Activated CD8-positive, alpha-beta memory T cell treated with anti-CD3 and anti-CD28 coated beads, Interleukin-2, amount 50 U/mL, for 24 hours (primary cell): ENCODE results near the gene LSM12.
"Not testable (repeated sequence)": the region's sequence is repeated elsewhere in the genome, so short reads cannot be mapped to it uniquely, and the experiment has no call there.

Experiments used
- DNase-seq: peaks from one replicate; pipeline ENCODE4 v3.0.0-alpha.2; 2020; ENCODE audit errors: extremely low read depth

Gene LSM12

GRCh38 chr17:44076716-44077594 is 10.5 kb upstream of the LSM12 start:
- DNase-seq, result no peak

DNA sequence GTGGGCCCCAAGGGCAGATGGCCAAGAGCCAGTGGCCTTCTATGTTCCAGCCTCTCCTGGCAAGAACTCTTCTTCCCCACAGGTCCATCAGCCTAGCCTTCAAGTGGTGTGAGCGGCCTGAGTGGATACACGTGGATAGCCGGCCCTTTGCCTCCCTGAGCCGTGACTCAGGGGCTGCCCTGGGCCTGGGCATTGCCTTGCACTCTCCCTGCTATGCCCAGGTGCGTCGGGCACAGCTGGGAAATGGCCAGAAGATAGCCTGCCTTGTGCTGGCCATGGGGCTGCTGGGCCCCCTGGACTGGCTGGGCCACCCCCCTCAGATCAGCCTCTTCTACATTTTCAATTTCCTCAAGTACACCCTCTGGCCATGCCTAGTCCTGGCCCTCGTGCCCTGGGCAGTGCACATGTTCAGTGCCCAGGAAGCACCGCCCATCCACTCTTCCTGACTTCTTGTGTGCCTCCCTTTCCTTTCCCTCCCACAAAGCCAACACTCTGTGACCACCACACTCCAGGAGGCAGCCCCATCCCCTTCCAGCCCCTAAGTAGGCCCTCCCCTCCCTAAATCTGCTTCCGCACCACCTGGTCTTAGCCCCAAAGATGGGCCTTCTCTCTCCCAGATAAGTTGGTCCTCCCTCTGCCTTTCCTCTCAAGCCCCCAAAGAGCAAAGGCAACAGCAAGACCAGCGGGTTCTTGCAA is 9.3 kb upstream of the LSM12 start:
- no peak for DNase-seq

GRCh38 chr17:44074911-44075285 is 8.4 kb upstream of the LSM12 start:
- DNase-seq, result no peak

- no peak for DNase-seq
Measured at GRCh38 chr17:44074231-44074910, 7.9 kb upstream of the LSM12 start.

DNA sequence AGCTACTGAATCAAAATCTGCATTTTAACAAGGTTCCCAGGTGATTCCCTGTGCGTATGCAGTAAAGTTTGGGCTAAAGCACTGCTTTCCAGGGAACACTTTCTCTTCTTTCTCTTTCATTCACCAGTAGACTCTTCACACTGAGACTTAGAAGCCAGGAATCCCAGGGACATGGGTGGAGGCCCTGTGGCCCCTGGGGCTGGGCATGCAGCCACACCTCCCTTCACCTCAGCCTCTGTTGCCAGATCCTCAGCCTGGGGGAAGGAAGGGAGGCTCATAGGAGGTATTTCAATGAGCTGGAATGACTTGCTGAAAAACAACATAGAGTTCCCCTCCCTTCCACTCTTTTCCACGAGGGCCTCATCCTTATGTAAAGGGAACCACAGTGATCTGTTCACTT is 5.3 kb upstream of the LSM12 start:
- DNase-seq, result no peak

DNA sequence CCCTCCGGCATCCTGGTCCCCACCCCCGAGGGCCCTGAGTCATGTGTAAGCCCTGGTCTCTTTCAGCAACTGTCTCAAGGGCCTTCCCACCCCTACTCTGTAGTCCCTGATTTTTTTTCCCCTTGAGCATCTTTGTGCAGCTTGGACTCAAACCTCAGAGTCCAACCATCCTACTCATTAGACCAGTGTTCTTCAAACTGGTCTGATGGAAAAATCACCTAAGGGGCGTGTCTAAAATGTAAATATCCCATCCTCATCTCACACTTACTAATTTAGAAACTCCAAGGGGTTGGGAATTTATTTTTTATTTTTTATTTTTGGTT is 4.7 kb upstream of the LSM12 start:
- DNase-seq, result no peak

GRCh38 chr17:44070455-44071197 is 4.2 kb upstream of the LSM12 start, which contains the start of gene G6PC3:
Gene G6PC3, plus strand, starts transcription at chr17:44070735. Its CDS starts 231 bp downstream, at chr17:44070966.
- peak; percentile 73 for DNase-seq

DNA sequence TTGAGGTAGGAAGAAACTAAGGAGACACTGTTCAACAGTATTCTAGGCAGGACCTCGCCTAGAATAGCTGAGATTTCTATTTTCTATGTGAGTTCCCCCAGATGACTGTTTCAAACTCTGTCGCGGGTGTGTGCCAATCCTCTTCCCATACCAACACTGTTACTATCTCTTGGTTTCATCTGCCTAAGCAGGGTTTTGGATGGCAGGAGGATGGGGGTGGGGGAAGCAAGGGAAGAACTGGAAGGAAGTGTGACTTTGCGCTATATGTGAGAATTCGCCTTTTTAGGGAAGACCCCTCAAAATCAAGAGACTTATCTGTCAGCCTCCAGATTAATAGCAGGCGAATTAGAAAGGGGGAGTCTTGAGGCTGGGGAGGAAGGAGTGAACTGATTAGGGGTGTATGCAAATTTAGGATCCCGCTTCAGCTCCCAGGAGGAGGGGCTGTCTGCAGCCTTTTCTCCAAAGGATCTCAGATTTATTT is 3.5 kb upstream of the LSM12 start:
- no peak for DNase-seq

GRCh38 chr17:44067545-44067940 is 1.1 kb upstream of the LSM12 start:
- no peak for DNase-seq

GRCh38 chr17:44065668-44066203 is 735 bp downstream of the LSM12 start:
- DNase-seq, result no peak

- DNase-seq, result no peak
Measured at GRCh38 chr17:44063704-44064639, 2.5 kb downstream of the LSM12 start.

- no peak for DNase-seq
Measured at GRCh38 chr17:44062871-44063270, 3.6 kb downstream of the LSM12 start.

- no peak for DNase-seq
Measured at GRCh38 chr17:44061446-44061845, 5.0 kb downstream of the LSM12 start.

- DNase-seq, result no peak
Measured at GRCh38 chr17:44059101-44059892, 7.2 kb downstream of the LSM12 start.

GRCh38 chr17:44053125-44053872 is 13.2 kb downstream of the LSM12 start:
- no peak for DNase-seq

DNA sequence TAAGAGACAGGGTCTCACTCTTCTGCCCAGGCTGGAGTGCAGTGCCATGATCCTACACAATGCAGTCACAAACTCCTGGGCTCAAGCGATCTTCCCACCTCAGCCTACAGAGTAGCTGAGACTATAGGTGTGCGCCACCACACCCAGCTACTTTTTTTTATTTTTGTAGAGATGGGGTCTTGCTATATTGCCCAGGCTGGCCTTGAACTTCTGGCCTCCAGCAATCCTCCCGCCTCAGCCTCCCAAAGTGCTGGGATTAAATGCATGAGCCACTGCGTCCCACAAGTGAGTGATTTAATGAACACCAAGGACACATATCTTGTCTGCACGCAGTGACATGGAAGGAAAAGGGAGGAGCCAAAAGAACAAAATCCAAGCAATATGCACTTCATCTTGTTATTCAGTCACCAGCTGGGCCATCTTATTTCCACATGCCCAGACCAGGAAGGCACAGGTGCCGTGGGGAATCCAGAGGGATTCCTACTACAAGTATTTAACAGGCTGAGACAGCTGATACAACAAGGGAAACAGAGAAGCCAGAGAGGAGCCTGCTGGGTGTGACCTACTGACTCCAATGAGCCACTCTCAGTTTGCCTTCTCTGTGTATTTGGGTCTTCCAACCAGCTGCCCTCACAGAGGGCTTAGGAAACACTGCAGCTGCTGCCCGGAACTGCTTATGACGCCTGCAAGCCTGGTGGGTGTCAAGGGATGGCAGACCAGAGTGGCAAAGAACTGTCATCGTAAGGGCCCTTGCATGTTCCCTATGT is 17.0 kb downstream of the LSM12 start:
- no peak for DNase-seq

DNA sequence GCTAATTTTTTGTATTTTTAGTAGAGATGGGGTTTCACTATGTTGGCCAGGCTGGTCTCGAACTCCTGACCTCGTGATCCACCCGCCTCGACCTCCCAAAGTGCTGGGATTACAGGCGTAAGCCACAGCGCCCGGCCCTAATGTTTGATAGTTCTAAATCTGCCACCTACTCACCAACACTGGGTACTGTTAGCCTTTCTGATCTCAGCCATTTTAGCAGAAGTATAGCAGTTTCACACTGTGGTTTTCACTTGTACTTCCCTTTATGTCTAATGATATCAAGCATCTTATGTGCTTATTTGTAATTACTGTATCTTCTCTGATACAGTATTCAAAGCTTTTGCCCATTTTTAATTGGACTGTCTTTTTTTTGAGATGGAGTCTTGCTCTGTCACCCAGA is 19.6 kb downstream of the LSM12 start:
- not testable (repeated sequence) for DNase-seq

GRCh38 chr17:44045486-44045885 is 21.0 kb downstream of the LSM12 start:
- DNase-seq, result no peak
